GM19099 (cell line): ENCODE data around the gene GATA5.

Source experiments
- POLR2A ChIP-seq: IDR thresholded peaks from 3 replicates; pipeline ENCODE4 v1.6.1; 2011; ENCODE audit warnings: low read depth; ENCODE audit not compliant: insufficient read length; ENCODE audit errors: extremely low read depth

GATA5 gene

GRCh38 chr20:62429455-62430310, 46.1 kb downstream of the GATA5 start:
- no peak for TF ChIP-seq POLR2A

GRCh38 chr20:62428396-62429295, 47.1 kb downstream of the GATA5 start:
- no peak for TF ChIP-seq POLR2A

- no peak for TF ChIP-seq POLR2A
Observed at GRCh38 chr20:62428002-62428372, 47.8 kb downstream of the GATA5 start.

GRCh38 chr20:62427172-62428001, 48.4 kb downstream of the GATA5 start, which contains the start of gene RBBP8NL:
Gene RBBP8NL (minus strand): TSS chr20:62427539. CDS start chr20:62419647, 7,892 bp downstream.
- no peak for TF ChIP-seq POLR2A

- TF ChIP-seq POLR2A: no peak
Observed at GRCh38 chr20:62426699-62427131, 49.1 kb downstream of the GATA5 start.

- TF ChIP-seq POLR2A: no peak
Observed at GRCh38 chr20:62425281-62426058, 50.3 kb downstream of the GATA5 start.

- TF ChIP-seq POLR2A: no peak
Observed at GRCh38 chr20:62424249-62425107, 51.3 kb downstream of the GATA5 start.

- TF ChIP-seq POLR2A: no peak
Observed at GRCh38 chr20:62423326-62423706, 52.5 kb downstream of the GATA5 start.

GRCh38 chr20:62422636-62423325, 53.0 kb downstream of the GATA5 start:
- TF ChIP-seq POLR2A: no peak

- TF ChIP-seq POLR2A: no peak
Observed at GRCh38 chr20:62421716-62421990, 54.1 kb downstream of the GATA5 start.

GRCh38 chr20:62420846-62421715, 54.7 kb downstream of the GATA5 start:
- no peak for TF ChIP-seq POLR2A

GRCh38 chr20:62419759-62420158, 56.0 kb downstream of the GATA5 start:
- no peak for TF ChIP-seq POLR2A
